GM06990 (cell line): ENCODE data around the gene ANKRD11.

Experiments used
- DNase-seq: peaks from one replicate; pipeline ENCODE4 v3.0.0-alpha.2; 2011; ENCODE audit not compliant: insufficient read length; ENCODE audit errors: extremely low read depth
- H3K27me3 ChIP-seq: replicated peaks from 2 replicates; pipeline ENCODE4 v1.6.0; 2011; ENCODE audit warnings: low read length; ENCODE audit not compliant: control insufficient read depth, insufficient read depth
- H3K36me3 ChIP-seq: 2 replicates; pipeline ENCODE4 v1.5.1; 2011; ENCODE audit warnings: low read length; ENCODE audit not compliant: control insufficient read depth, insufficient read depth
- H3K4me3 ChIP-seq: replicated peaks from 2 replicates; pipeline ENCODE4 v1.5.1; 2011; ENCODE audit warnings: low read depth, mild to moderate bottlenecking, control low read depth, low read length
- TF ChIP-seq, protein P1 (sequence below): IDR thresholded peaks from 2 replicates; pipeline ENCODE4 v1.5.1; 2011; ENCODE audit warnings: low read length, control low read depth, mild to moderate bottlenecking, inconsistent platforms; ENCODE audit not compliant: insufficient read depth, poor library complexity, severe bottlenecking

Gene ANKRD11

DNA sequence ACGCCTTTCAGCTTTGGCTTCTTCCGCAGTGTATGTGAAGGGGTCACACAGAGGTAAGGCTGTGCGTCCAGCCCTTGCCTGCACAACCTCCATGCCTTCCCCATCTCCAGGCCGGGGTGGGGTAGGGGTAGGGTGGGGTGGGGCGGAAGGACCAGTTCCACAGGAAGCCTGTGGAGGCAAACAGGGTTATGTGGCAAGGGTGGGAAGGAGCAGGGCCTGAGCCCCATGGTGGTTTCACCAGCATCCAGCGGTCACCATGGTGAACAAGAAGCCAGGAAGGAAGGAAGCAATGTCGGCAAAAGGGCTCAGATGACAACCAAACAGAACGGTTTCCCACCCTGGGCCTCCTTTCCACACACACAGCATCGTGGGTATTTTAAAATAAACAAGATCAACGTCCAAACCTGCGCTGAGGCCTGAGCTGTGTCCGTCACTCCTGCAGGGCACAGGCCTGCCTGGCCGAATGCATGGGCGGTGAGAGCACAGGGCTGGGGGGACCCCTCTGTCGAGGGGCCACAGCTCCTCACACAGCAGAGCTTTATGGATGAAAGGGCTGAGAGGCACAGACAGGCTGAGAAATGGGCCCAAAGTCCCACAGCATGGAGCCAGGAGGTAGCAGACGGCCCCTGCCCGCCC lies 192.3 kb downstream of the ANKRD11 start:
- DNase-seq: no peak
- peaks cover 14% of the 10 kb centered on the region for H3K36me3 ChIP-seq
- H3K27me3 ChIP-seq: no peaks in the 10 kb centered on the region
- TF ChIP-seq, protein P1, sequence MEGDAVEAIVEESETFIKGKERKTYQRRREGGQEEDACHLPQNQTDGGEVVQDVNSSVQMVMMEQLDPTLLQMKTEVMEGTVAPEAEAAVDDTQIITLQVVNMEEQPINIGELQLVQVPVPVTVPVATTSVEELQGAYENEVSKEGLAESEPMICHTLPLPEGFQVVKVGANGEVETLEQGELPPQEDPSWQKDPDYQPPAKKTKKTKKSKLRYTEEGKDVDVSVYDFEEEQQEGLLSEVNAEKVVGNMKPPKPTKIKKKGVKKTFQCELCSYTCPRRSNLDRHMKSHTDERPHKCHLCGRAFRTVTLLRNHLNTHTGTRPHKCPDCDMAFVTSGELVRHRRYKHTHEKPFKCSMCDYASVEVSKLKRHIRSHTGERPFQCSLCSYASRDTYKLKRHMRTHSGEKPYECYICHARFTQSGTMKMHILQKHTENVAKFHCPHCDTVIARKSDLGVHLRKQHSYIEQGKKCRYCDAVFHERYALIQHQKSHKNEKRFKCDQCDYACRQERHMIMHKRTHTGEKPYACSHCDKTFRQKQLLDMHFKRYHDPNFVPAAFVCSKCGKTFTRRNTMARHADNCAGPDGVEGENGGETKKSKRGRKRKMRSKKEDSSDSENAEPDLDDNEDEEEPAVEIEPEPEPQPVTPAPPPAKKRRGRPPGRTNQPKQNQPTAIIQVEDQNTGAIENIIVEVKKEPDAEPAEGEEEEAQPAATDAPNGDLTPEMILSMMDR: no peak
- no peak overlapping the region for H3K4me3 ChIP-seq

DNA sequence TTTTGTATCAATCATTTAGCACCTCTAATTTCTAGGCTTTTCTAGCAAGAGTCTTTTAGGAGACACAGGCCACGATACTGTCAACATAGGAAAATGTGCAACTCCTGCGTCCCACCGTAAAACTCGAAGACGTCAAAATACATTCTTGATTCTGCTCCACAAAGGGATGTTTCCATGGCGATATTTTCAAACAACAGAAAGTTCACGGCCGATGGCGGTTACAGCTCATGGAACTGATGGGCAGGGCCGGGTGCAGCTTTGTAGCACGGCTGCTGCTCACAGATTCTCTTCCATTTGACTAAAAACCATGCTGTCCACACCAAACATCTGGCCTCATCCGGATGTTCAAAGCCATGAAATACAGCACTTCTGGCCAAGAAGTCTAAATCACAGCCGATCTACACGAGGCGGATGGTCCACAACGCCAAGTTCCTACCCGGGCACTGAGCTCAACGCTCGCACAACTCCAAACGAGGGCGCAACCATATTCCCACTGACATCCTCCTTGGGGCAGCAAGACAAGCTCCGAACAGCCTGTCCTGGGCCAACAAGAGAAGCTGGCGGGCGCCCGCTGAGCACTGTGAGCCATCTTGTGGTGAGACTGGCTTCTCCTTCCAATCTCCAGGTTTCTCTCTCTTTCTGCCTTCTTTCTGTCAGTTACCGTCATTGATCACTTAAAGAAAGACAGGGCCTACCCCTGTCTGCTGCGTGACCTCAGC lies 193.0 kb downstream of the ANKRD11 start:
- TF ChIP-seq, protein P1: no peak
- Histone ChIP-seq H3K36me3 (peaks cover 14% of the 10 kb centered on the region), H3K4me3 (no peak overlapping the region), H3K27me3 (no peaks in the 10 kb centered on the region)
- no peak for DNase-seq

DNA sequence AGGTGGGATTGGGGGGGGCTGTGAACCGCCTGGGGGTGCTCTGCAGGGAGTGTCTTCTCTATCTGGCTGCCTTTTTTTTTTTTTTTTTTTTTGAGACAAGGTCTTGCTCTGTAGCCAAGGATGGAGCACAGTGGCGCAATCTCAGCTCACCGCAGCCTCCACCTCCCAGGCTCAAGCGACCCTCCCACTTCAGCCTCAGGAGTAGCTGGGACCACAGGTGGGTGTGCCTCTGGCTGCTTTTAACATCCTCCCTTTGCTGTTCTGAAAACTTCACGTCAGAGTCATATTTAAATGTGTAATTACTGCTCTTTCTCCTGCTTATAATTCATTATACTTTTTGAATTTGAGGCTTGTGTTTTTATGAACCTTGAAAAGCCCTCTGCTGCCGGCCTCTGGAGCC lies 194.4 kb downstream of the ANKRD11 start:
- Histone ChIP-seq H3K36me3 (peaks cover 20% of the 10 kb centered on the region), H3K27me3 (no peaks in the 10 kb centered on the region), H3K4me3 (no peak overlapping the region)
- no peak for DNase-seq
- TF ChIP-seq, protein P1: no peak

DNA sequence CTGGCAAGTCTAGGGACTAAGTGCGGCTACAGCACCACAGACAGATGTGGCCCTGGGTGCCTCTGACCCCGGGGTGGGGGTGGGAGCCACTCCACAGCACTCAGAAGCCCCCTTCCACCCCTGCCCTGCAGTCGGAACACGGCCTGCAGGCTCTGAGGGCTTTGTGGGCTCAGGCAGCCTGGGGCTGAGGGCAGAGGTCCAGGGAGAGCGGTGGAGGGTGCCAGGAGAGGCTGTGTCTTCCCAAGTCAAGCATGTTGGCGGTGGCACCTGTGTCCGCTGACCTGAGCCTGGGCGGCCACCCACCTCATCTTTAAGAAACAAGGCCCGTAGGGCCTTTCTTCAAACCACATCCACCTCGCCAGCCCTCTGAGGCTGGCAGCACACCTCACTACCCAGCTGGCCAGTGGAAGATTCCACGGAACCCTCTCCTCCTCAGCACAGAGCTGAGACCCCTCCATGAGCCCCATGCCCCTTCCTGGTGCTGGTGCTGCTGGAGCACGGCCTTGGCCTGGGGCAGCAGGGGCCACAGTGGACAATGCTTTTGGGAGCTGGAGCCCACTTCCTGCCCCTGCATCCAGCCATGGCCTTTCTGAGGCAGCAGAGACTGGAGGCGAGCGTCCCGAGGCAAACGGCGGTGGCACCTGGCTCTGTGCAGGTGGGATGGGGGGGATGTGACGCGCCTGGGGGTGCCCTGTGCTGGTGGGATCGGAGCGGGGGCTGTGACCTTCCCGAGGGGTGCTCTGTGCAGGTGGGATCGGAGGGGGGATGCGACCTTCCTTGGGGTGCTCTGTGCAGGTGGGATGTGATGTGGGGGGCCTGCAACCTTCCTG lies 195.1 kb downstream of the ANKRD11 start:
- TF ChIP-seq, protein P1: no peak
- no peaks in the 10 kb centered on the region for H3K27me3 ChIP-seq
- H3K4me3 ChIP-seq: no peak overlapping the region
- no peak for DNase-seq
- H3K36me3 ChIP-seq: peaks cover 17% of the 10 kb centered on the region

DNA sequence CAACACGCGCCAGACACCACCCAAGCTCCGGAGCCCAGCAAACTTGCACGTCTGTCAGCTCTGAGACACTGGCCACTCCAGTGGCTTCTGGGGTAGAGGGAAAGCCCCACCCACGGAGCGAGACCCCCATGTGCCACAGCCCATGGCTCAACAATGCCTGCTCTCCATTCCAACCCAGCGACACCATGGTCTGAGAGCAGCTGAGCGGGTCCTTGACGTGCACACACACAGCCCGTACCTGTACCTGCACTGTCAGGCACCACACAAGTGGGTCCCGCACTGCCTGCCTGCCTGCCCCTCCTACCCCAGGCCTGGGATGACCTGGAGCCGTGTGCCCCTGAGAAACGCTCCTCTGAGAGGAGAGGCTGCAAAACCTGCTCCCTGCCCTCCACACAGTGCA lies 195.9 kb downstream of the ANKRD11 start:
- TF ChIP-seq, protein P1: no peak
- DNase-seq: no peak
- H3K4me3 ChIP-seq: no peak overlapping the region
- no peaks in the 10 kb centered on the region for H3K27me3 ChIP-seq
- H3K36me3 ChIP-seq: peaks cover 17% of the 10 kb centered on the region
